ENCODE data around the gene RBM38. TPM values are rescaled to one million over a fixed set of nuclear protein-coding genes. Genes with fewer than 3 reads are reported as not detected.

RBM38 gene
- total RNA-seq, 1 experiment from 2014 or later = 39.9 TPM

GRCh38 chr20:57384953-57385761 lies 6.0 kb upstream of the RBM38 start:
- in situ Hi-C loops (cut with HindIII; ENCODE audit: low pct_unique_long_range_greater_than_20kb, low sequenced_read_pairs) = no loop called here
- Histone ChIP-seq H3K27ac (ENCODE audit: low read length) (no peak overlapping the region), H3K27me3 (ENCODE audit: control insufficient read depth, insufficient read depth, low read length) (no peaks in the 10 kb centered on the region), H3K4me1 (ENCODE audit: control insufficient read depth, insufficient read depth, low read length) (peaks cover 8% of the 10 kb centered on the region), H3K4me3 (ENCODE audit: low read depth in 2 of 2, low read length in 2 of 2) (no peak overlapping the region), H3K36me3 (ENCODE audit: control insufficient read depth, insufficient read depth, low read length) (no peaks in the 10 kb centered on the region; the same call in 1 of the 2 replicates), H3K9me3 (ENCODE audit: control insufficient read depth, insufficient read depth, low read depth, low read length) (no peaks in the 10 kb centered on the region)
- ChIA-PET POLR2A (no interaction called here), CTCF (no interaction called here)
- intact Hi-C loops (cut with micrococcal nuclease; ENCODE audit: unreplicated experiment) = no loop called here
- BruUV-seq (replicated peaks) = no TSS peak
- ATAC-seq (no peak), DNase-seq (ENCODE audit: low read depth, low spot score) (no peak)
- TF ChIP-seq TCF7L2 (IDR thresholded peaks at IDR 0.05; ENCODE audit: low read depth, low read length) (no peak), POLR2AphosphoS5 (IDR thresholded peaks at IDR 0.05; ENCODE audit: low read depth, low read length) (no peak), REST (IDR thresholded peaks at IDR 0.05; ENCODE audit: insufficient read depth in 1 of 2, low read depth in 2 of 2, low read length in 1 of 2) (no peak), SIN3A (IDR thresholded peaks at IDR 0.05; ENCODE audit: borderline replicate concordance, insufficient read depth, low read depth, low read length) (no peak), CTCF (IDR thresholded peaks at IDR 0.05) (no peak)

- no peak overlapping the region for H3K27ac ChIP-seq (ENCODE audit: low read length)
- H3K4me1 ChIP-seq (ENCODE audit: control insufficient read depth, insufficient read depth, low read length) = peaks cover 15% of the 10 kb centered on the region
- no peak overlapping the region for H3K4me3 ChIP-seq (ENCODE audit: low read depth in 2 of 2, low read length in 2 of 2)
- no peak for TF ChIP-seq SIN3A (IDR thresholded peaks at IDR 0.05; ENCODE audit: borderline replicate concordance, insufficient read depth, low read depth, low read length)
- TF ChIP-seq TCF7L2 (IDR thresholded peaks at IDR 0.05; ENCODE audit: low read depth, low read length) = no peak
- TF ChIP-seq CTCF (IDR thresholded peaks at IDR 0.05) = no peak
- TF ChIP-seq REST (IDR thresholded peaks at IDR 0.05; ENCODE audit: insufficient read depth in 1 of 2, low read depth in 2 of 2, low read length in 1 of 2) = no peak
- TF ChIP-seq POLR2AphosphoS5 (IDR thresholded peaks at IDR 0.05; ENCODE audit: low read depth, low read length) = no peak
- ChIA-PET CTCF (no interaction called here), POLR2A (no interaction called here)
- no TSS peak for BruUV-seq (replicated peaks)
- intact Hi-C loops (cut with micrococcal nuclease; ENCODE audit: unreplicated experiment) = no loop called here
- no peaks in the 10 kb centered on the region for H3K9me3 ChIP-seq (ENCODE audit: control insufficient read depth, insufficient read depth, low read depth, low read length)
- ATAC-seq = no peak
- in situ Hi-C loops (cut with HindIII; ENCODE audit: low pct_unique_long_range_greater_than_20kb, low sequenced_read_pairs) = no loop called here
- no peaks in the 10 kb centered on the region; the same call in 1 of the 2 replicates for H3K36me3 ChIP-seq (ENCODE audit: control insufficient read depth, insufficient read depth, low read length)
- DNase-seq (ENCODE audit: low read depth, low spot score) = no peak
- no peaks in the 10 kb centered on the region for H3K27me3 ChIP-seq (ENCODE audit: control insufficient read depth, insufficient read depth, low read length)
Measured at GRCh38 chr20:57385940-57386339, 5.3 kb upstream of the RBM38 start.

Measured in Panc1 (cell line).